ENCODE measurements around the gene C16orf54.
"Not testable (repeated sequence)": the region's sequence is repeated elsewhere in the genome, so short reads cannot be mapped to it uniquely, and the experiment has no call there.

C16orf54 gene

GRCh38 chr16:29774730-29775129, 28.9 kb upstream of the C16orf54 start:
- no peak overlapping the region for H3K4me3 ChIP-seq
- H3K27ac ChIP-seq: no peak overlapping the region
- H3K9ac ChIP-seq: no peak overlapping the region
- H3K36me3 ChIP-seq: no peaks in the 10 kb centered on the region
- TF ChIP-seq Cebpa-rat (IDR thresholded peaks at IDR 0.05): no peak
- H3K27me3 ChIP-seq: no peaks in the 10 kb centered on the region
- no peaks in the 10 kb centered on the region for H3K9me3 ChIP-seq (replicated peaks in 1 of 11)
- peaks cover 0 to 12% (median 4%) of the 10 kb centered on the region in 10 experiments; a peak in 6 of 20 replicates for H3K4me1 ChIP-seq
- H3K4me2 ChIP-seq: no peak overlapping the region
- H4K20me1 ChIP-seq: no peaks in the 10 kb centered on the region

- not testable (repeated sequence) for H3K9ac ChIP-seq; H3K27ac ChIP-seq; H3K4me3 ChIP-seq; H3K36me3 ChIP-seq; H3K27me3 ChIP-seq; H4K20me1 ChIP-seq; H3K4me2 ChIP-seq; H3K9me3 ChIP-seq (replicated peaks in 1 of 11)
- peaks cover 0 to 12% (median 4%) of the 10 kb centered on the region in 10 experiments; a peak in 6 of 20 replicates for H3K4me1 ChIP-seq
Measured at GRCh38 chr16:29772330-29772729, 26.5 kb upstream of the C16orf54 start.

DNA sequence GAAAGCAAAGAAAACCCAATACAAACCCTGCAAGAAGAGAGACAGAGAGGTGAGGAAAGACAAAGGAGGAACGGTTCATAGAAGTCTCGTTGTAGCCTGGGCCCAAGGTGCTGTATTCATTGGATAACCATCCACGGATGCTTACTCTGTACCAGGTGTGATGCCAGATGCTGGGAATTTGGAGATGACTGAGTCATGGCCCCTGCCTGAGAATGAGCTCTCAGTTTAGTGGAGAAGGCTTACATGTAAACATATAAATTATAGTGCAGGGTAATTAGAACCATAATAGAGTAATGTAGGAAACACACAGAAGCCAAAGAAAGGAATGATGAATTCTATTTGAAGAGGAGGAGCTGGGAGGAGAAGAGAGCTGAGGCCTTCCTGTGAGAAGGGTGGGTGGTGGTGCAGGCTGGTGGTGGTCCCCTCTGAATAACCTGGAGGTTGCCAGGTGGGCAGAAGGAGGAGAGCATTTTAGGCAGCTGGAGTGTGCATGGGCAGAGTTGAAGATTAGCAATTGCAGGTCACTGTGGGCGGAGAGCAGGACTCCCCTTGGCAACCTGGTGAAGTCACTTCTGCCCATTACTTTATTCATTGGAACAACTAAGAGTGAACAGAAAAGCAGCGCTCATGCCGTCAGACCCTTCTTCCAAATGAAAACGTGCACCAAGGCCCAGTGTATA, 24.6 kb upstream of the C16orf54 start:
- no peaks in the 10 kb centered on the region for H3K27me3 ChIP-seq
- no peak for TF ChIP-seq Cebpa-rat (IDR thresholded peaks at IDR 0.05)
- no peaks in the 10 kb centered on the region for H4K20me1 ChIP-seq
- peaks cover 0 to 7% (median 0%) of the 10 kb centered on the region in 10 experiments; a peak in 1 of 20 replicates for H3K4me1 ChIP-seq
- no peak overlapping the region for H3K4me3 ChIP-seq
- no peak overlapping the region for H3K4me2 ChIP-seq
- H3K9ac ChIP-seq: no peak overlapping the region
- no peaks in the 10 kb centered on the region for H3K9me3 ChIP-seq (replicated peaks in 1 of 11)
- no peak overlapping the region for H3K27ac ChIP-seq
- H3K36me3 ChIP-seq: no peaks in the 10 kb centered on the region

GRCh38 chr16:29769507-29769906, 23.7 kb upstream of the C16orf54 start:
- H3K4me3 ChIP-seq: no peak overlapping the region
- no peaks in the 10 kb centered on the region for H3K9me3 ChIP-seq (replicated peaks in 1 of 11)
- no peaks in the 10 kb centered on the region for H3K36me3 ChIP-seq
- H4K20me1 ChIP-seq: no peaks in the 10 kb centered on the region
- peaks cover 0 to 7% (median 0%) of the 10 kb centered on the region in 10 experiments; a peak in 1 of 20 replicates for H3K4me1 ChIP-seq
- H3K4me2 ChIP-seq: no peak overlapping the region
- no peaks in the 10 kb centered on the region for H3K27me3 ChIP-seq
- no peak overlapping the region for H3K9ac ChIP-seq
- TF ChIP-seq Cebpa-rat (IDR thresholded peaks at IDR 0.05): no peak
- no peak overlapping the region for H3K27ac ChIP-seq

DNA sequence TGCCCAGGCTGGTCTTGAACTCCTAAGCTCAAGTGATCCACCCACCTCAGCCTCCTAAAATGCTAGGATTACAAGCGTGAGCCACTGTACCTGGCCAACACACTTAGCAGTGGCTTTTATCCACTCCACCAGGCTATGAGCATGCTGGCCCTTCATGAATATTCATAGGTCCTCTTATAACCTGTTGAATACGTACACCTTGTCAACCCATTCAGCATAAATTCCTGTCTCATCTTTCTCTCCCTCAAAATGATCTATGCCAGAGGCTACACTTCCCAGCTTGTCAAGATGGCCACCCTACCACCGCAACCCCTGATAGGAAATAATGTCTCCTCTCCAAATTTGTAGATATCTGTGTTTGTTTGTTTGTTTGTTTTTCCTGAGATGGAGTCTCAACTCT, 21.3 kb upstream of the C16orf54 start:
- Histone ChIP-seq H3K9ac (no peak overlapping the region), H4K20me1 (no peaks in the 10 kb centered on the region), H3K27me3 (no peaks in the 10 kb centered on the region), H3K27ac (no peak overlapping the region), H3K4me2 (0 out of 22 replicates have a peak overlapping the region, but pooled peaks of 1 of the 11 experiments have one; percentile 40), H3K4me3 (no peak overlapping the region), H3K9me3 (replicated peaks in 1 of 11) (no peaks in the 10 kb centered on the region), H3K4me1 (peaks cover 10 to 21% (median 15%) of the 10 kb centered on the region in 10 experiments), H3K36me3 (no peaks in the 10 kb centered on the region)
- no peak for TF ChIP-seq Cebpa-rat (IDR thresholded peaks at IDR 0.05)

DNA sequence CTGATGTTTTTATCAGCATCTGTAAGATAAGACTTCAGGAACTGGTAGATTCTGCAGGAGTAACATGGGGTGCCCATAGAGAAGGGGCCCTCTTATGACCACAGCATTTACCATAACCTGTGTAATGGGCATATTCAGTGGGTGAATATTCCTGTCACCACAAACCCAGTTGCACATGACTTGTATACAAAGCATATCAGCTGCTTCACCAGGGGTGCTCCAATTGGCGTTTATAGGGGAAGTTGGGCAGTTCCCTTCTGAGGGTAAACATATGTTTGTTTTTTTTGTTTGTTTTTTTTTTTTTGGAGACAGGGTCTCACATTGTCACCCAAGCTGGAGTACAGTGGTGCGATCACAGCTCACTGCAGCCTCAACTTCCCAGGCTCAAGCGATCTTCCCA, 20.8 kb upstream of the C16orf54 start:
- Histone ChIP-seq H3K4me3 (no peak overlapping the region), H3K4me2 (peak overlapping the region in 1 of 11 experiments; percentile 40; a peak in 1 of 22 replicates), H3K27ac (no peak overlapping the region), H3K9ac (no peak overlapping the region), H3K36me3 (no peaks in the 10 kb centered on the region), H4K20me1 (no peaks in the 10 kb centered on the region), H3K9me3 (replicated peaks in 1 of 11) (no peaks in the 10 kb centered on the region), H3K27me3 (no peaks in the 10 kb centered on the region), H3K4me1 (peaks cover 10 to 21% (median 16%) of the 10 kb centered on the region in 10 experiments)
- TF ChIP-seq Cebpa-rat (IDR thresholded peaks at IDR 0.05): no peak

DNA sequence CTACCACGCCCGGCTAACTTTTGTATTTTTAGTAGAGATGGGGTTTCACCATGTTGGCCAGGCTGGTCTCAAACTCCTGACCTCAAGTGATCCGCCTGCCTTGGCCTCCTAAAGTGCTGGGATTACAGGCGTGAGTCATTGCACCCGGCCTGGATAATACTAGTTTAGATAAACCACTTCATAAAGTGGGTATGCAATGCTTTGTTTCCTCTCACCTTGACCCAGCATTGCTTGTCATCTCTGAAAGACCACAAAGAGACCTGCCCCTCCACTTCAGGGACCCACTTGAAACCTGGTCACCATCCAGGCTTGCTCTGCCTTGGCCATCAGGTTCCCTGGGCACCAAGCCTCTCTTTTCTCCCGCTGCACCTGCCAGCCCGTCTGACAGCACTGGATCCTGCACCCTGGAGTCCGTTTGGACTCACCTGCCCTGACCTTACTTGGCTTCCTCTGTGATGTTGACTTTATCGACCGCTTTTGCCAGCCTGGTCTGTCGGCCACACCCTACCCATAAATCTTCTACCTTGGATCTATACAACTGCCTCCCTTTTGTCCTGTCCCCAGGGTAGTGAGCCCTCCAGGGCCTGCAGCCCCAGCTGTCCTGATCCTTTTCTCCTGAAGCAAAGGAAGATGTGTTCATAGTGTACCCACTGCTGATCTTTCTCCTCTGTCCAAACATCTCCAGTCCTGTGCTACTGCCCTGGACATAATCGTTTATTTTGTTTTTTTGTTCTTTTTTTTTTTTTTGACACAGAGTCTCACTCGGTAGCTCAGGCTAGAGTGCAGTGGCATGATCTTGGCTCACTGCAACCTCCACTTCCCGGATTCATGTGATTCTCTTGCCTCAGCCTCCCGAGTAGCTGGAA, 19.6 kb upstream of the C16orf54 start:
- Histone ChIP-seq H3K4me1 (peaks cover 10 to 20% (median 15%) of the 10 kb centered on the region in 10 experiments), H4K20me1 (no peaks in the 10 kb centered on the region), H3K27ac (no peak overlapping the region), H3K9me3 (replicated peaks in 1 of 11) (no peaks in the 10 kb centered on the region), H3K4me3 (no peak overlapping the region), H3K36me3 (no peaks in the 10 kb centered on the region), H3K9ac (no peak overlapping the region), H3K27me3 (no peaks in the 10 kb centered on the region), H3K4me2 (no peak overlapping the region)
- TF ChIP-seq Cebpa-rat (IDR thresholded peaks at IDR 0.05): no peak

DNA sequence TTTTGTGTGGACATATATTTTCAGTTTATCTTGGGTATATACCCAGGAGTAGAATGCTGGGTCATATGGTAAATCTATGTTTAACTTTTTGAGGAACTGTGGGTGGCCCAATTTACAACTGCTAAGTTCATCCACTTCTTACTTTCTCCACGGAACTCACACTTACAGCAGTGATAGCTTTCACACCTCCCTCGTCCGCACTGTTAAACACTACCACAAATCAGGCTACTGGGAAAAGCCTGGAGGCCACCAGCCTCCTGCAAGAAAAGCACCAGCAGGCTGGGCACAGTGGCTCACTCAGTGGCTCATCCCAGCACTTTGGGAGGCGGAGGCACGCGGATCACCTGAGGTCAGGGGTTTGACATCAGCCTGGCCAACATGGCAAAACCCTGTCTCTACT, 17.5 kb upstream of the C16orf54 start:
- H3K4me2 ChIP-seq: peak overlapping the region; percentile 14 to 66 (median 39); a peak in 19 of 22 replicates
- H4K20me1 ChIP-seq: no peaks in the 10 kb centered on the region
- H3K27me3 ChIP-seq: no peaks in the 10 kb centered on the region
- TF ChIP-seq Cebpa-rat (IDR thresholded peaks at IDR 0.05): no peak
- no peak overlapping the region for H3K4me3 ChIP-seq
- H3K4me1 ChIP-seq: peaks cover 13 to 21% (median 15%) of the 10 kb centered on the region in 10 experiments
- no peak overlapping the region for H3K9ac ChIP-seq
- no peaks in the 10 kb centered on the region for H3K36me3 ChIP-seq
- no peaks in the 10 kb centered on the region for H3K9me3 ChIP-seq (replicated peaks in 1 of 11)
- no peak overlapping the region; a peak in 2 of 22 replicates for H3K27ac ChIP-seq

DNA sequence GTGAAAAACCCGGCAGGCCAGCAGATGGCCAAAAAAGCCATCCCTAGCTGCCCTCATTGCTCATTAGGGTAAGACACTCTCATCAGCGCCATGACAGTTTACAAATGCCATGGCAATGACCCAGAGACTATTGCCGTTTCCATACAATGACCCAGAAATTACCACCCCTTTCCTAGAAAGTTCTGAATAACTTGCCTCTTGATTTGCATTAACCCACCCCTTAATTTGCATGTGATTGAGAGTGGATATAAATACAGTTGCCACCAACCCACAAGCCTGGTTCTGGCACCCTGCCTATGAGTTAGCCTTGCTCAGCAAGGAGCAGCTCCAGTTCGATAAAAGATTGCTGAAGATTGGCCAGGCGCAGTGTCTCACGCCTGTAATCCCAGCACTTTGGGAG, 16.1 kb upstream of the C16orf54 start:
- H3K27ac ChIP-seq: no peak overlapping the region
- no peak overlapping the region for H3K4me3 ChIP-seq
- TF ChIP-seq Cebpa-rat (IDR thresholded peaks at IDR 0.05): no peak
- H3K27me3 ChIP-seq: no peaks in the 10 kb centered on the region
- no peaks in the 10 kb centered on the region for H4K20me1 ChIP-seq
- H3K36me3 ChIP-seq: no peaks in the 10 kb centered on the region
- 0 out of 22 replicates have a peak overlapping the region, but pooled peaks of 1 of the 11 experiments have one; percentile 21 for H3K4me2 ChIP-seq
- H3K9ac ChIP-seq: no peak overlapping the region
- peaks cover 14 to 29% (median 17%) of the 10 kb centered on the region in 10 experiments for H3K4me1 ChIP-seq
- H3K9me3 ChIP-seq (replicated peaks in 1 of 11): no peaks in the 10 kb centered on the region

- H3K27ac ChIP-seq; H4K20me1 ChIP-seq; H3K36me3 ChIP-seq; H3K4me2 ChIP-seq; H3K9me3 ChIP-seq (replicated peaks in 1 of 11); H3K4me3 ChIP-seq; H3K9ac ChIP-seq; H3K27me3 ChIP-seq: not testable (repeated sequence)
- peaks cover 11 to 32% (median 17%) of the 10 kb centered on the region in 10 experiments for H3K4me1 ChIP-seq
Measured at GRCh38 chr16:29761280-29761651, 15.5 kb upstream of the C16orf54 start.
